ENCODE data around the gene PRAMEF8.
"Not testable (repeated sequence)": the region's sequence is repeated elsewhere in the genome, so short reads cannot be mapped to it uniquely, and the experiment has no call there.

Gene PRAMEF8

DNA sequence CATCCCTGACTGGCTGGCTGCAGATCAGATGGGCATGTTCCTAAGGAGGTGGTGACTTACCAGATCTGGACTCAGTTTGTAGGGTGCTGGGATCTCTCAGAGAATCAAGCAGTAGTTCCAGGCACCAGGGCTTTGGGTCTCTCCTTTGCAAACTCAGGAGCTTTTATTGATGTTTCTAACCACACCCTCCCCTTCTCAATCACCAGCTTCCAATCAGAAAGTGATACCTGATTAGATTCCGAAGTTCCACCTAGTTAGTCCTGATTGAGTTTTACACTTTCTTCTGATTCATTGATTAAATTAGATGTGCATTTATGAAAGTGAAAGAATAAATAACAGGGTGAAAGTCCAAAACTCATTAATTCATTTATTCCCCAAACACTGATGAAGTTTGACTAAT lies at the start of gene PRAMEF8:
TSS of gene PRAMEF8 (minus strand) at position 101 of the 400 bp plus-strand sequence. CDS start 1,046 bp downstream, outside the sequence.
- not testable (repeated sequence) for DNase-seq

DNA sequence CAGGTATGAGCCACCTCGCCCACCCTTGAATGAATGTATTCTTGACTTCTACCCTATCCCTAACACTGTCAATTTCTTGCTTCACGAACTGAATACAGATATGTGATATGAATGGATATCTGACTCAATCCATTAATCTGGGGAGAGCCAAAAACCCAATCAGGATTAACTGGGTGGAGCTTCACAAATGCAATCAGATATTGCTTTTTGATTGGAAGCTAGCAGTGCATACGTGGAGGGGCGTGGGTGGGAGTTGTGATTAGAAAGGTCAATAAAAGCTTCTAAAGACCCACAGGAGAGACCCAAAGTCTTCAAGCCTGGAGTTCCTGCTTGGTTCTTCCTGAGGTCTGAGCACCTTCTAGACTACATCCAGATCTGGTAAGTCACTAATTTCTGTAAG lies 30.3 kb upstream of the PRAMEF8 start, which contains the start of gene PRAMEF15:
TSS of gene PRAMEF15 (plus strand) at position 301 of the 400 bp plus-strand sequence. CDS start 2,827 bp downstream, outside the sequence.
- DNase-seq = not testable (repeated sequence)

DNA sequence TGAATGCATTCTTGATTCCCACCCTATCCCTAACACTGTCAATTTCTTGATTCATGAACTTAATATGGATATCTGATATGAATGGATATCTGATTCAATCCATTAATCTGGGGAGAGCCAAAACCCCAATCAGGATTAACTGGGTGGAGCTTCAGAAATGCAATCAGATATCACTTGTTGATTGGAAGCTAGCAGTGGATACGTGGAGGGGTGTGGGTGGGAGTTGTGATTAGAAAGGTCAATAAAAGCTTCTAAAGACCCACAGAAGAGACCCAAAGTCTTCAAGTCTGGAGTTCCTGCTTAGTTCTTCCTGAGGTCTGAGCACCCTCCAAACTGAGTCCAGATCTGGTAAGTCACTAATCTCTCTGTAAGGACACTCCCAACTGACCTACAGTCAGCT lies 18.3 kb upstream of the PRAMEF8 start, which contains the start of gene PRAMEF33:
TSS of gene PRAMEF33 (plus strand) at position 301 of the 400 bp plus-strand sequence. CDS start 2,416 bp downstream, outside the sequence.
- DNase-seq = not testable (repeated sequence)

DNA sequence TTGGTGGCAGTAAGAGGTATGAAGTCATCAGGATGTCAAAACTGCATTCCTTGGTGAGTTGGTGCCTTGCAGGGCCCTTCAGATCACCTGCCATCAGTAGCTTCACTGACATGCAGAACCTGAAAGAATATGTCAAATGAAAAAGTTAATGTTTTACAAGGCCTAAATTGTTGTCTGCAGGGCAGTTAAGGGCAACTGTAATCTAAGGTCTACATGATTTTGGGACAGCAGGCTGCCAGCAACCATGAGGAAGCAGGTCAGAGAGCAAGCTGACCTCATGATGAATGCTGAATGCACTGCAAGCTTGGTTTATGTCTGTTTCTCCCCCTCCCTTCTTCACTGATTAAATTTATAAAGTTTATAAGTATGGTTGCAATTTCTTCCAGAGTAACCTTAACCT lies 17.3 kb upstream of the PRAMEF8 start:
- not testable (repeated sequence) for DNase-seq

DNA sequence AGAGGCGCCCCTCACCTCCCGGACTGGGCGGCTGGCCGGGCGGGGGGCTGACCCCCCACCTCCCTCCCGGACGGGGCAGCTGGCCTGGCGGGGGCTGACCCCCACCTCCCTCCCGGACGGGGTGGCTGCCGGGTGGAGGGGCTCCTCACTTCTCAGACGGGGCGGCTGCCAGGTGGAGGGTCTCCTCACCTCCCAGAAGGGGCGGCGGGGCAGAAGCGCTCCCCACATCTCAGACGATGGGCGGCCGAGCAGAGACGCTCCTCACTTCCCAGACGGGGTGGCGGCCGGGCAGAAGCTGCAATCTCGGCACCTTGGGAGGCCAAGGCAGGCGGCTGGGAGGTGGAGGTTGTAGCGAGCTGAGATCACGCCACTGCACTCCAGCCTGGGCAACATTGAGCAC lies 13.8 kb upstream of the PRAMEF8 start:
- DNase-seq = not testable (repeated sequence)

DNA sequence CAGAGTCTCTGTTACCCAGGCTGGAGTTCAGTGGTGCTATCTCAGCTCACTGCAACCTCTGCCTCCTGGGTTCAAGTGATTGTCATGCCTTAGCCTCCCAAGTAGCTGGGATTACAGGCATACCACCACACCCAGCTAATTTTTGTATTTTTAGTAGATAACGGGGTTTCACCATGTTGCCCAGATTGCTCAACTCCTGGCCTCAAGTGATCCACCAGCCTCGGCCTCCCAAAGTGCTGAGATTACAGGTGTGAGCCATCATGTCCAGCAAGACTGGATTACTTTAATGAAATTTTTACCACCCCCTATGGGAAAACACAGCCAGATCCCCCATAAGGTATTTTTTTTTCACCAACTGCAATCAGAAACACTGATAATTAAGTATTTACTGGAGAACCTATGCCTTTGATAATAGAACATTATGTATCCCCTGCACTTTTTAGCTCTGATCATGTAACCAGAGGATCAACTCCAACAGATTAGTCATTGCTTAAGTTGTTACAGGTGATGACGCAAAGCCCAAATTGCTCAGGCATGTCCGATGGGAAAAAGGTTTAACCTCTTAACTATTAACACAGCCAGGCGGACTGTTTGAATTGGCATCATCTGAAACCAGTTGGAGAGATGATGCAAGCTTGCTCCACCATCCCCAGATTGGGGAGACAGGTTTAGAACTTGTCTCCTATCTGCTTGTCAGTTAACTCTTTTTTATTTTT lies 12.4 kb upstream of the PRAMEF8 start:
- not testable (repeated sequence) for DNase-seq

DNA sequence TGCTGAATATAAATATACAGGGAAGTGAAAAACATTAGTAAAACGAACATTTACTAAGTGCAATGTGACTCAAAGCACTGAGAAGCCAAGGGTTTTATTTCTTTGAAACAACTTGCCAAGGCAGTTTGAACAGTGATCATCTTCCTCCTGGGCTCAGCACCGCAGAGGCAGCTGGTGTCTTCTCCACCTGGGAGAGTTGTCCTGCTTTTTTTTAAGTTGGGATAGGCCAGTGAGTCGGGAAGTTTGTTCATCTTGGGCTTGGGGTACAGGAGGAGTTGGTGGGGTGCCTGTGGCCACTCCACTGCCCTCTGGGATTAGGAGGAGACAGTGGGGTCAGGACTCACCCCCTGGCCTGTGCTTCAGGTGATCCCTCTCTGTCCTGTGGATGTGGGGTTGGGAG lies 4.1 kb upstream of the PRAMEF8 start:
- DNase-seq = not testable (repeated sequence)

DNA sequence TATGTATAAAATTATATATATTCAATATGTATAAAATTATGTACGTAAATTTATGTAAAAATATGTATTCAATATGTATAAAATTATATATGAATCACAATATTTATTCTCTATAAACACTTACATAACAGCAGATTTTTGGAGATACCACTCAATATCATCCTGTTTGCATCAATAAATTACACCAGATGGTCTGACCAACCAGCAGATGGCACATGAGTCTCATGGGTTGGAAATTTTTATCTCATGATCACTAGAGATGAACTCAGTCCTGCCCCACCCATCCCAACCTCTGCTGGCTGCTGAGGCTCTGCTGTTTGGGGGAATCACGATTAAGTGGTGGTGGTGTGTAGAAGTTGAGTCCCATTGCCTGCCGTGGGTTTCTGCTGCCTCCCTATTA lies 5.3 kb downstream of the PRAMEF8 start:
- DNase-seq = not testable (repeated sequence)

DNA sequence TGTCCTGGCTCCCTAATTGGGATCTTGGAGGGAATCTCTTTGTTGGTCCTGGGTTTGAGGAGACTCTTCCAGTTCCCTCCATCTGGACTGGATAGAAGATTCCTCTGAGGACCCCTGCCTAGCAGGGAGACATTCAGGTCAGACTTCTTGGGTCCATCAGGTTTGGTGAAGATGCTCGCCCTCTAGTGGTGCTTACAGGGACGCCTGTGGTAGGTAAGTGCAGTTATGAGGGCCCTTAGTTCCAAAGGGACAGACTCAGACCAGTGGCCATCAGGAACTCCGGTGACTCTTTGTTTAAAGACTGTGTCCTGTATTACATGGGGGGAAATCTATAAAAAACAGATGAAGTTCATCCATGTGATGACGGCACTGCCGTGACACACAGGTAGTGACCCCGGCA lies 7.9 kb downstream of the PRAMEF8 start:
- not testable (repeated sequence) for DNase-seq

DNA sequence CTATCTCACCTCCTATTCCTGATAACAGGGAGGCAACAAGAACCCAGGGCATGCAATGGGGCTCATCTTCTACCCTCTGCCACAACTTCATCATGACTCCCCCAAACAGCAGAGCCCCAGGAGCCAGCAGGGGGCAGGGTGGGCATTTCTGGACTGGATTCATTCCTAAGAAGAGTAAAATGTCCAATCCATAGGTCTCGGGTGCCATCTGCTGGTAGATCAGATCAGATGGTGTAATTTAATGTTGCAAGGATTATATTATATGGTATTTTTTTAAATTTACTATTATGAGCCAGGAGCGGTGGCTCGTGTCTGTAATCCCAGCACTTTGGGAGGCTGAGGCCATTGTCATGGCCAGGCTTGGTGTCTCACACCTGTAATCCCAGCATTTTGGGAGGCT lies 19.8 kb downstream of the PRAMEF8 start:
- not testable (repeated sequence) for DNase-seq

DNA sequence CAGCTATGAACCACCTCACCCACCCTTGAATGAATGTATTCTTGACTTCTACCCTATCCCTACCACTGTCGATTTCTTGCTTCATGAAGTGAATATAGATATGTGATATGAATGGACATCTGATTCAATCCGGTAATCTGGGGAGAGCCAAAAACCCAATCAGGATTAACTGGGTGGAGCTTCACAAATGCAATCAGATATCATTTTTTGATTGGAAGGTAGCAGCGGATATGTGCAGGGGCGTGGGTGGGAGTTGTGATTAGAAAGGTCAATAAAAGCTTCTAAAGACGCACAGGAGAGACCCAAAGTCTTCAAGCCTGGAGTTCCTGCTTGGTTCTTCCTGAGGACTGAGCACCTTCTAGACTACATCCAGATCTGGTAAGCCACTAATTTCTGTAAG lies 31.0 kb downstream of the PRAMEF8 start, which contains the start of gene PRAMEF5:
TSS of gene PRAMEF5 (plus strand) at position 301 of the 400 bp plus-strand sequence. CDS start 5,071 bp downstream, outside the sequence.
- DNase-seq = not testable (repeated sequence)

DNA sequence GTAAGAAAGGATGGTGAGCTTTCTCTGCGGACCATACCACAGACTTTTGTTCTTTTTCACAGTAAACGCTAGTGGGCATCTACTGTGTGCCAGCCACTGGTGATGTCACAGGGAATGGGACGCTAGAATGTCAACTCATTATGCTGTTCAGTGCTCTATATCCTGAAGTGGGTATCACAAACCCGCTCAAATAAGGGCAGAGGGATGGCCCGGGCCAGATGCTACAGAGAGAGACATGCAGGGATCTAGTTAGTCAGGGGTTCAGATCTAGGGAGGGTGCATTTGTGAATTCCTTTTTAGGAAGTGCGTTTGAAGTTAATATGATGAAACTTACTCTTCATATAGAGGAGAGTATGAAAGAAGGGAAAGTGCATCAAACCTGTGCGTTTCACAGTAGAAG lies 37.8 kb downstream of the PRAMEF8 start:
- DNase-seq = not testable (repeated sequence)

DNA sequence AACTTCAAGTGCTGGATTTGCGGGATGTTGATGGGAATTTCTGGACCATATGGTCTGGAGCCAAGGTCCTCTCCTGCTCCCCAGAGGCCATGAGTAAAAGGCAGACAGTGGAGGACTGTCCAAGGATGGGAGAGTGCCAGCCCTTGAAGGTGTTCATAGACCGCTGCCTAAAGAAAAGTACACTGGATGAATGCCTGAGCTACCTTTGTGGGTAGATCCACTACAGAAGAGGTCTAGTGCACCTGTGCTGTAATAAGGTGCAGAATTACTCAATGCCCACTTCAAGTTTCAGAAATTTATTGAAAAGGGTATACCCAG lies 38.4 kb downstream of the PRAMEF8 start:
- DNase-seq = not testable (repeated sequence)

DNA sequence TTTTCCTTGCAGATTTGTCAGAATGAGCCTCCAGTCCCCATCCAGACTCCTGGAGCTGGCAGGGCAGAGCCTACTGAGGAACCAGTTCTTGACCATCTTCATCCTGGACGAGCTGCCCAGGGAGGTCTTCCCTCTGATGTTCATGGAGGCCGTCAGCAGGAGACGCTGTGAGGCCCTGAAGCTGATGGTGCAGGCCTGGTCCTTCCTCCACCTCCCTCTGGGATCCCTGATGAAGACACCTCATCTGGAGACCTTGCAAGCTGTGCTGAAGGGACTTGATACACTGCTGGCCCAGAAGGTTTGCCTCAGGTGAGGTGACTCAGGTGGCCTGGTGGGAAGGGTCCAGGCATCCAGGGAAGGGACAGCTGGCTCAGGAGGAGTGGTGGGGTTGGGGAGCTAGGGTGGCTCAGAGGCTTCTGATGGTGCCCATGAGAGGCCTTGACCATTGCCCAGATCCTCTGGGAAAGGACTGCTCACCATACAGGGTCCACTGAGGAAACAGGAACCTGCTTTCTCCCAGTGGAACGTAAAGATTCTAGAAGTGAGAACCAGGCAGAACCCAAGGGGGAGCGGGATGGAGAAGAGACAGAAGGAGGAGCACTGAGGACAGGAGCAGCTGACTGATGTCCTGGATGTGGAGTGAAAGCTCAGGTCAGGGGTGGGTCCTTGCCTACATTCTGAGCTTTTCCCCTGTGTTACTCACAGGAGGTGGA lies 38.9 kb downstream of the PRAMEF8 start:
- DNase-seq = not testable (repeated sequence)

DNA sequence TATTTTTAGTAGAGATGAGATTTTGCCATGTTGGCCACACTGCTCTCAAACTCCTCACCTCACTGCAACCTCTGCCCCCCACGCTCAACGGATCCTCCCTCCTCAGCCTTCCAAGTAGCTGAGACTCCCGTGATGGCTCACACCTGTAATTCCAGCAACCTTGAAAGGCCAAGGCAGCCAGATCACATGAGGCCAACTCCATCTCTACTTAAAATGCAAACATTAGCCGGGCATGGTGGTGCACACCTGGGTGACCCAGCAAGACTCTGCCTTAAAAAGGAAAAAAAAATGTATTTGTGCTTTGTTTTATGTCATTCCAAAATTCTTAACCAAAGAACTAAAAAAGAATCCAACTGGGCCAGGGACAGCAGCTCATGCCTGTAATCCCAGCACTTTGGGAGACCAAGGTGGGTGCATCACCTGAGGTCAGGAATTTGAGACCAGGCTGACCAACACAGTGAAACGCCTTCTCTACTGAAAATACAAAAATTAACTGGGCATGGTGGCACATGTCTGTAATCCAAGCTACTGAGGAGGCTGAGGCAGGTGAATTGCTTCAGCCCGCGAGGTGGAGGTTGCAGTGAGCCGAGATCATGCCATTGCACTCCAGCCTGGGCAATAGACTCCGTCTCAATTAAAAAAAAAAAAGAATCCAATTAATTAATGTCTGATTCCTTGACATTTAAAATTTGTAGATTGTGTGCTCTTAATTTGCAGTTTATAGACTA lies 41.2 kb downstream of the PRAMEF8 start:
- DNase-seq = not testable (repeated sequence)

DNA sequence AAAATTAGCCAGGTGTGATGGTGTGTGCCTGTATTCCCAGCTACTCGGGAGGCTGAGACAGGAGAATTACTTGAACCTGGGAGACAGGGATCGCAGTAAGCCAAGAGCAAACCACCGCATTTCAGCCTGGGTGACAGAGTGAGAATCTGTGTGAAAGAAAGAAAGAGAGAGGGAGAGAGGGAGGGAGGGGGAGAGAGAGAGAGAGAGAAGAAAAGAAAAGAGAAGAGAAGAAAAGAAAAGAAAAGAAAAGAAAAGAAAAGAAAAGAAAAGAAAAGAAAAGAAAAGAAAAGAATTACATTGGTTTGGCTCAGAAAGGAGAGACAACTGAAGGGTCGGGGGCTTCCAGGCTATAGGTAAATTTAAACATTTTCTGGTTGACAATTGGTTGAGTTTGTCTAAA lies 45.3 kb downstream of the PRAMEF8 start:
- DNase-seq = not testable (repeated sequence)

DNA sequence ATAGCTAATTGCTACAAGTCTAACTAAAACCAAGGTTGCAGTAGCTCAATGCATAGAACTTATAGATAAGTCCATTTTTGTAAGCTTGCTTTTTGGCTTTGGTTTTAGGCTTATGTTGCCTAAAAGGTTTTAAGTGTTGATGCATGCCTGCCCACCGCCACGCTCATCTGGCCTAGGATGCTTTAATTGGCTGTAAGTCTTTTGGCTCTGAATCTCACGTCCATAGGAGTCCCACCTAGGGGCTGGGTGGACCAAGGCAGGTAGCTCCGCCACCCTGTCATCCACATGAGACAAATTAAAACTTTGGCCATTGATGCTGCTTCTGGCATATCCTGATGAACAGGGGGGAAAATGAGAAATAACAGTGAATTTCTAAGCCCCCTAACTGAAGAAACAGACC lies 47.4 kb downstream of the PRAMEF8 start:
- DNase-seq = not testable (repeated sequence)

DNA sequence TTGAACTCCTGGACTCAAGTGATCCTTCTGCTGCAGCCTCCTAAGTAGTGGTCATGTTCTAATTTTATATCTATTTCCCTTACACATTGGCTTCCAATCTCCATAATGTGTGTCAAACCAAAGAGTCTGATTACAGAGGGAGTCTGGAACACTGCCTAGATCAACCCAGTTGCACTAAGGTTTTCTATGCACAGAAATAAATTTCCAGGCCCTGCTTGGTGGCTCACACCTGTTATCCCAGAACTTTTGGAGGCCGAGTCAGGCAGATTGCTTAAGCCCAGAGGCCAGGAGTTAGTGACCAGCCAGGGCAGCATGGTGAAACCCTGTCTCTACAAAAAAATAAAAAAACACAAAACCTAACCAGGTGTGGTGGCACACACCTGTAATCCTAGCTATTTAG lies 50.9 kb downstream of the PRAMEF8 start:
- not testable (repeated sequence) for DNase-seq

DNA sequence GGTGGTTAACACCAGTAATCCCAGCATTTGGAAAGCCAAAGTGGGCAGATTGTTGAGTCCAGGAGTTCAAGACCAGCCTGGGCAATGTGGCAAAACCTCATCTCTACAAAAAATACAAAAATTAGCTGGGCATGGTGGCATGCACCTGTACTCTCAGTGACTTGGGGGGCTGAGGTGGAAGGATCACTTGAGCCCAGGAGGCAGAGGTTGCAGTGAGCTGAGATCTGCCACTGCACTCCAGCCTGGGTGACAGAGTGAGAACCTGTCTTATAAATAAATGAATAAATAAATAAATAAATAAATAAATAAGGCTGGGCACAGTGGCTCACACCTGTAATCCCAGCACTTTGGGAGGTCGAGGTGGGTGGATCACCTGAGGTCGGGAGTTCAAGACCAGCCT lies 52.9 kb downstream of the PRAMEF8 start:
- not testable (repeated sequence) for DNase-seq

All from NCI-H510A (cell line).